GM12878 (cell line): Measurements from ENCODE around the gene LTB4R. TPM values are rescaled to one million over a fixed set of nuclear protein-coding genes. Genes with fewer than 3 reads are reported as not detected.

Experiments
- ASH2L ChIP-seq: fragments of 300-600, 200-600 bp; sonication (generic); IDR thresholded peaks from 2 replicates; pipeline ENCODE4 v1.6.1; 2017; ENCODE audit warnings: low read depth, mild to moderate bottlenecking, borderline replicate concordance
- ATF7 ChIP-seq: fragments of 450-650 bp; IDR thresholded peaks from 2 replicates; pipeline ENCODE4 v1.6.1; 2016; ENCODE audit warnings: low read depth, mild to moderate bottlenecking
- EED ChIP-seq: sonication (generic); IDR thresholded peaks from 2 replicates; pipeline ENCODE4 v1.6.1; 2016; ENCODE audit warnings: antibody characterized with exemption, low read depth
- ESRRA ChIP-seq: IDR thresholded peaks from 2 replicates; pipeline ENCODE4 v1.6.1; 2012; ENCODE audit warnings: mild to moderate bottlenecking, low read length, improper control_type of control experiment
- ETV6 ChIP-seq, 2 experiments: fragments of 450-650 bp in 1 of 2; IDR thresholded peaks in 1 of 2; conservative IDR thresholded peaks in 1 of 2; 2 replicates each; pipeline ENCODE4 v1.6.1; 2014; ENCODE audit warnings: antibody characterized with exemption in 1 of 2, borderline replicate concordance in 1 of 2, low read depth in 1 of 2, mild to moderate bottlenecking in 1 of 2, moderate library complexity in 1 of 2
- HDGF ChIP-seq: fragments of 450-650 bp; IDR thresholded peaks from 2 replicates; pipeline ENCODE4 v1.6.1; 2016; ENCODE audit warnings: antibody characterized with exemption
- IKZF1 ChIP-seq: fragments of 450-650 bp; conservative IDR thresholded peaks from 2 replicates; pipeline ENCODE4 v1.6.1; 2017; ENCODE audit warnings: antibody characterized with exemption, mild to moderate bottlenecking
- KAT2A ChIP-seq: conservative IDR thresholded peaks from 2 replicates; pipeline ENCODE4 v1.6.1; 2011; ENCODE audit warnings: low read depth, low read length; ENCODE audit not compliant: control insufficient read depth
- KDM1A ChIP-seq: fragments of 200-600 bp; sonication (generic); IDR thresholded peaks from 2 replicates; pipeline ENCODE4 v1.6.1; 2016; ENCODE audit warnings: borderline replicate concordance
- KLF5 ChIP-seq: fragments of 450-650 bp; IDR thresholded peaks from 2 replicates; pipeline ENCODE4 v1.6.1; 2014; ENCODE audit warnings: mild to moderate bottlenecking; ENCODE audit not compliant: partially characterized antibody
- NR2F1 ChIP-seq: fragments of 450-650 bp; conservative IDR thresholded peaks from 2 replicates; pipeline ENCODE4 v1.6.1; 2017; ENCODE audit warnings: mild to moderate bottlenecking
- RB1 ChIP-seq: fragments of 450-650 bp; formaldehyde crosslinking; IDR thresholded peaks from 2 replicates; pipeline ENCODE4 v1.6.1; 2017; ENCODE audit warnings: mild to moderate bottlenecking, borderline replicate concordance
- RBBP5 ChIP-seq: fragments of 200-600 bp; sonication (generic); conservative IDR thresholded peaks from 2 replicates; pipeline ENCODE4 v1.6.1; 2016
- RELA ChIP-seq: fragments of 450-650 bp; IDR thresholded peaks from 2 replicates; pipeline ENCODE4 v1.8.0; 2014; ENCODE audit warnings: borderline replicate concordance; ENCODE audit not compliant: partially characterized antibody
- SIX5 ChIP-seq: IDR thresholded peaks from 2 replicates; pipeline ENCODE4 v1.6.1; 2011; ENCODE audit warnings: mild to moderate bottlenecking, low read depth, low read length, moderate library complexity; ENCODE audit not compliant: severe bottlenecking
- SMAD1 ChIP-seq: fragments of 450-650 bp; IDR thresholded peaks from 2 replicates; pipeline ENCODE4 v1.6.1; 2018; ENCODE audit warnings: mild to moderate bottlenecking, low read depth; ENCODE audit not compliant: partially characterized antibody
- SMC3 ChIP-seq: IDR thresholded peaks from 2 replicates; pipeline ENCODE4 v1.6.1; 2011; ENCODE audit warnings: low read length, improper control_type of control experiment, borderline replicate concordance
- YY1 ChIP-seq: IDR thresholded peaks from 2 replicates; pipeline ENCODE4 v1.6.1; 2011; ENCODE audit warnings: low read depth, mild to moderate bottlenecking, low read length
- ZNF622 ChIP-seq: fragments of 450-650 bp; IDR thresholded peaks from 2 replicates; pipeline ENCODE4 v1.6.1; 2017; ENCODE audit warnings: mild to moderate bottlenecking, inconsistent platforms
- polyA plus RNA-seq, 11 experiments: library from polyadenylated mRNA; depleted of rRNA in 4 of 11; unstranded in 6 of 11; stranded (reverse) in 5 of 11; fragments of >200 nt; fragmentation: Nextera tagmentation in 4 of 11; fragmentation: Illumina TruSeq in 1 of 11; extraction: Ambion mirVana in 4 of 11; extraction: Trizol in 1 of 11; gene quantifications; 1 replicate in 1 of 11; 2 replicates in 10 of 11; pipeline versions ENCODE4 v1.2.1 to v1.2.3, GENCODE V29; 2011 to 2016; ENCODE audit warnings: inconsistent platforms in 2 of 11, missing spikeins in 2 of 11, low read depth in 1 of 11
- total RNA-seq, 4 experiments: library from RNA; depleted of rRNA in 3 of 4; stranded (reverse); fragments of >200 nt in 3 of 4; fragmentation: Illumina TruSeq in 1 of 4; extraction: Trizol in 1 of 4; gene quantifications; 2 replicates each; pipeline versions ENCODE4 v1.2.1 to v1.2.3, GENCODE V29; 2013 to 2021
- TF ChIP-seq, protein P1 (sequence below): fragments of 150-350 bp; IDR thresholded peaks from 2 replicates; pipeline ENCODE4 v1.6.1; 2014; ENCODE audit warnings: mild to moderate bottlenecking, low read depth, low read length
- TF ChIP-seq, protein P2 (sequence below): fragments of 450-650 bp; IDR thresholded peaks from 2 replicates; pipeline ENCODE4 v1.6.1; 2017; ENCODE audit warnings: low read depth, mild to moderate bottlenecking, moderate library complexity
- TF ChIP-seq, protein P3 (sequence below): IDR thresholded peaks from 2 replicates; pipeline ENCODE4 v1.6.1; 2012; ENCODE audit warnings: mild to moderate bottlenecking, low read depth, low read length
- TF ChIP-seq, protein P4 (sequence below): IDR thresholded peaks from 2 replicates; pipeline ENCODE4 v1.6.1; 2011; ENCODE audit warnings: borderline replicate concordance, low read depth, mild to moderate bottlenecking, moderate library complexity, low read length; ENCODE audit not compliant: insufficient read depth, poor library complexity, severe bottlenecking

The LTB4R gene
- total and polyA plus RNA-seq, 10 of the 15 experiments (the other 5 are each of a cell fraction or from before 2014, with no cell fraction given): 1.2 to 14.0 (median 4.0) TPM

DNA sequence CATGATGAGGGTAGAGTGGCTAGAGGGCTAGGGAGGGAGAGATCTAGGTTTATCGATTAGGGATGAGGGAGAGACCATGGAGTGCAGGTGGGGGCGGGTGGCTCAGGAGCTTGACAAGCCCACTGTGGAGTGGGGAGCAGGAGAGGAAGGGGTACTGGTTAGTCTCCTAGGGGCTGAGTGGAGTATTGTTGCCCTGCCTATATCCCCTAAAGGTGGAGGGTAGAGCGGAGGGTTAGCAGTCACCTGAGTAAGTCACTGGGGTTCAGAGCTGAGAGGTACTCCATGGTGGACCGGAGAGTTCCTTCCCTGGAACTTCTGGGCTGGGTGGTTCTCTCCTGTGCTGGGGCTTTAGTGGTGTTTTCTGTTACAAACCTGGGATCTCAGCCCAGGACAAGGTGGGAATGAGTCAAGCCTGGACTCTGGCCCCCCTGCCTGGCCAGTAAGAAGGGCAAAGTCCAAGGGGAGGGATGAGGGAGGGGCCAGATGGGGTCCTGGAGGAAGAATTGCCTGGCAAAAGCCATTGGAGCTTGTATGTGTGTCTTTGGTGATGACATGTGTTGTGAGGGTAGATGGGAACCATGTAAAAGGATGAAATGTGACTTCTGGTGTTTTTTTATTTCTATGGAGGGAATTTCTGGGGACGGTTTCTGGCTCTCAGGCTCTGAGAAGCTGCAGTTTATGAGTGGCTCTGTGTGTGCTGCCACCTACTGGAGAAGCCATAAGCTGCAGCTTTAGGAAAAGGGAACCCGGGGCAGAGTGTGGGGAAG is 3.5 kb upstream of the LTB4R start, which contains the start of gene CIDEB (continued):
- TF ChIP-seq, protein P1, sequence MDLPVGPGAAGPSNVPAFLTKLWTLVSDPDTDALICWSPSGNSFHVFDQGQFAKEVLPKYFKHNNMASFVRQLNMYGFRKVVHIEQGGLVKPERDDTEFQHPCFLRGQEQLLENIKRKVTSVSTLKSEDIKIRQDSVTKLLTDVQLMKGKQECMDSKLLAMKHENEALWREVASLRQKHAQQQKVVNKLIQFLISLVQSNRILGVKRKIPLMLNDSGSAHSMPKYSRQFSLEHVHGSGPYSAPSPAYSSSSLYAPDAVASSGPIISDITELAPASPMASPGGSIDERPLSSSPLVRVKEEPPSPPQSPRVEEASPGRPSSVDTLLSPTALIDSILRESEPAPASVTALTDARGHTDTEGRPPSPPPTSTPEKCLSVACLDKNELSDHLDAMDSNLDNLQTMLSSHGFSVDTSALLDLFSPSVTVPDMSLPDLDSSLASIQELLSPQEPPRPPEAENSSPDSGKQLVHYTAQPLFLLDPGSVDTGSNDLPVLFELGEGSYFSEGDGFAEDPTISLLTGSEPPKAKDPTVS: no peak
- TF ChIP-seq RBBP5 (no peak), SMC3 (peak; percentile 28; the same call in 1 of the 2 replicates), YY1 (peak; percentile 54; the same call in 1 of the 2 replicates), EED (peak; percentile 53; the same call in 1 of the 2 replicates), SIX5 (no peak), RELA (no peak), KAT2A (no peak), SMAD1 (no peak), ATF7 (0 out of 2 replicates have a peak, but pooled peaks have one; percentile 21), ZNF622 (no peak), KLF5 (no peak), RB1 (no peak), ETV6 (conservative IDR thresholded peaks at IDR 0.05 in 1 of 2, IDR thresholded peaks at IDR 0.05 in 1 of 2; ENCODE audit: borderline replicate concordance in 1 of 2, low read depth in 1 of 2) (no peak), HDGF (peak; percentile 82), ASH2L (no peak), ESRRA (no peak), IKZF1 (peak; percentile 73), NR2F1 (no peak), KDM1A (no peak)
- TF ChIP-seq, protein P2, sequence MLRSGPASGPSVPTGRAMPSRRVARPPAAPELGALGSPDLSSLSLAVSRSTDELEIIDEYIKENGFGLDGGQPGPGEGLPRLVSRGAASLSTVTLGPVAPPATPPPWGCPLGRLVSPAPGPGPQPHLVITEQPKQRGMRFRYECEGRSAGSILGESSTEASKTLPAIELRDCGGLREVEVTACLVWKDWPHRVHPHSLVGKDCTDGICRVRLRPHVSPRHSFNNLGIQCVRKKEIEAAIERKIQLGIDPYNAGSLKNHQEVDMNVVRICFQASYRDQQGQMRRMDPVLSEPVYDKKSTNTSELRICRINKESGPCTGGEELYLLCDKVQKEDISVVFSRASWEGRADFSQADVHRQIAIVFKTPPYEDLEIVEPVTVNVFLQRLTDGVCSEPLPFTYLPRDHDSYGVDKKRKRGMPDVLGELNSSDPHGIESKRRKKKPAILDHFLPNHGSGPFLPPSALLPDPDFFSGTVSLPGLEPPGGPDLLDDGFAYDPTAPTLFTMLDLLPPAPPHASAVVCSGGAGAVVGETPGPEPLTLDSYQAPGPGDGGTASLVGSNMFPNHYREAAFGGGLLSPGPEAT: peak; percentile 90
- TF ChIP-seq, protein P3, sequence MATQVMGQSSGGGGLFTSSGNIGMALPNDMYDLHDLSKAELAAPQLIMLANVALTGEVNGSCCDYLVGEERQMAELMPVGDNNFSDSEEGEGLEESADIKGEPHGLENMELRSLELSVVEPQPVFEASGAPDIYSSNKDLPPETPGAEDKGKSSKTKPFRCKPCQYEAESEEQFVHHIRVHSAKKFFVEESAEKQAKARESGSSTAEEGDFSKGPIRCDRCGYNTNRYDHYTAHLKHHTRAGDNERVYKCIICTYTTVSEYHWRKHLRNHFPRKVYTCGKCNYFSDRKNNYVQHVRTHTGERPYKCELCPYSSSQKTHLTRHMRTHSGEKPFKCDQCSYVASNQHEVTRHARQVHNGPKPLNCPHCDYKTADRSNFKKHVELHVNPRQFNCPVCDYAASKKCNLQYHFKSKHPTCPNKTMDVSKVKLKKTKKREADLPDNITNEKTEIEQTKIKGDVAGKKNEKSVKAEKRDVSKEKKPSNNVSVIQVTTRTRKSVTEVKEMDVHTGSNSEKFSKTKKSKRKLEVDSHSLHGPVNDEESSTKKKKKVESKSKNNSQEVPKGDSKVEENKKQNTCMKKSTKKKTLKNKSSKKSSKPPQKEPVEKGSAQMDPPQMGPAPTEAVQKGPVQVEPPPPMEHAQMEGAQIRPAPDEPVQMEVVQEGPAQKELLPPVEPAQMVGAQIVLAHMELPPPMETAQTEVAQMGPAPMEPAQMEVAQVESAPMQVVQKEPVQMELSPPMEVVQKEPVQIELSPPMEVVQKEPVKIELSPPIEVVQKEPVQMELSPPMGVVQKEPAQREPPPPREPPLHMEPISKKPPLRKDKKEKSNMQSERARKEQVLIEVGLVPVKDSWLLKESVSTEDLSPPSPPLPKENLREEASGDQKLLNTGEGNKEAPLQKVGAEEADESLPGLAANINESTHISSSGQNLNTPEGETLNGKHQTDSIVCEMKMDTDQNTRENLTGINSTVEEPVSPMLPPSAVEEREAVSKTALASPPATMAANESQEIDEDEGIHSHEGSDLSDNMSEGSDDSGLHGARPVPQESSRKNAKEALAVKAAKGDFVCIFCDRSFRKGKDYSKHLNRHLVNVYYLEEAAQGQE: no peak
- TF ChIP-seq, protein P4, sequence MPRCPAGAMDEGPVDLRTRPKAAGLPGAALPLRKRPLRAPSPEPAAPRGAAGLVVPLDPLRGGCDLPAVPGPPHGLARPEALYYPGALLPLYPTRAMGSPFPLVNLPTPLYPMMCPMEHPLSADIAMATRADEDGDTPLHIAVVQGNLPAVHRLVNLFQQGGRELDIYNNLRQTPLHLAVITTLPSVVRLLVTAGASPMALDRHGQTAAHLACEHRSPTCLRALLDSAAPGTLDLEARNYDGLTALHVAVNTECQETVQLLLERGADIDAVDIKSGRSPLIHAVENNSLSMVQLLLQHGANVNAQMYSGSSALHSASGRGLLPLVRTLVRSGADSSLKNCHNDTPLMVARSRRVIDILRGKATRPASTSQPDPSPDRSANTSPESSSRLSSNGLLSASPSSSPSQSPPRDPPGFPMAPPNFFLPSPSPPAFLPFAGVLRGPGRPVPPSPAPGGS: no peak
